Left renal cortex interstitium (tissue), 4 donors: Measurements from ENCODE around the gene SLC29A1. TPM values are rescaled to one million over a fixed set of nuclear protein-coding genes. Genes with fewer than 3 reads are reported as not detected.
"Not testable (repeated sequence)": the region's sequence is repeated elsewhere in the genome, so short reads cannot be mapped to it uniquely, and the experiment has no call there.

Source experiments
- DNase-seq, 4 donors: peaks; one replicate each; pipeline ENCODE4 v3.0.0-alpha.2; 2013; ENCODE audit warnings: low read depth in 4 of 4, low spot score in 2 of 4, missing footprints in 1 of 4
- polyA plus RNA-seq, 4 donors: library from polyadenylated mRNA; unstranded; fragments of 120-200 nt; gene quantifications; one replicate each; pipeline ENCODE4 v1.2.1, GENCODE V29; 2013; ENCODE audit not compliant: insufficient read length in 4 of 4

The SLC29A1 gene
- polyA plus RNA-seq: 10 to 100 TPM; 34.1 to 37.4 (median 35.7) TPM

DNA sequence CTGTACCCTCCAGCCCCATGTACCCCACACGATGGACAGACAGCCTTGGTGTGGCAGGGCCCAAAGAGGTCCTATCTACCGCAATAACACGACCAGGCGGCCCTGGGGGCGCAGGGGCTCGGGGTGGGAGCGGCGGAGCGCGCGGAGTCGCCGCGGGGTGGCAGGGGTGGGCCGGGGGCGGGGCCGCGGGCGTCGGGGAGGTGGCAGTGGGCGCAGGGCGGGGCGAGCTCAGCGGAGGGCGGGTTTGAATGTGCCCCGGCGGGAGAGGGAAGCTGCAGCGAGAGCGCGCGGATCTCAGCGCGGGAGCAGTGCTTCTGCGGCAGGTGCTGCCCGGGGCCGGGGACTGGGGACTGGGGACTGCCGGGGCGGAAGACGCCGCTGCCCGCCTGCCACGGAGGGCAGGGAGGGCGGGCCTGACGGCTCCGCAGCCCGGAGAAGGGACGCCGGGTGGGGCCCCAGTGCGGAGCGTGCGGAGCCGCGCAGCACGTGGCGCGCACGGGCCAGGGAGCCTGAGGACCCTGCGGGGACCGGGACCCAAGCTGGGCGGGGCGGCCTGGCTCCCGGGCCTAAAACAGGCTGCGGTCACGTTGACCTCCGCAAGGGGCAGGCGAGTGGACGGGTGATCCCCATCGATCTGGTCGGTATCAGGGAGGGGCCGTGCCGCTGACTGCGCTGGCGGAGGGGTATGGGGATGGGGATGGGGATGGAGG is at the start of gene SLC29A1:
Gene SLC29A1, plus strand, starts transcription at position 277 of the 710 bp plus-strand sequence. CDS start 3,719 bp downstream, outside the sequence.
- no peak for DNase-seq

DNA sequence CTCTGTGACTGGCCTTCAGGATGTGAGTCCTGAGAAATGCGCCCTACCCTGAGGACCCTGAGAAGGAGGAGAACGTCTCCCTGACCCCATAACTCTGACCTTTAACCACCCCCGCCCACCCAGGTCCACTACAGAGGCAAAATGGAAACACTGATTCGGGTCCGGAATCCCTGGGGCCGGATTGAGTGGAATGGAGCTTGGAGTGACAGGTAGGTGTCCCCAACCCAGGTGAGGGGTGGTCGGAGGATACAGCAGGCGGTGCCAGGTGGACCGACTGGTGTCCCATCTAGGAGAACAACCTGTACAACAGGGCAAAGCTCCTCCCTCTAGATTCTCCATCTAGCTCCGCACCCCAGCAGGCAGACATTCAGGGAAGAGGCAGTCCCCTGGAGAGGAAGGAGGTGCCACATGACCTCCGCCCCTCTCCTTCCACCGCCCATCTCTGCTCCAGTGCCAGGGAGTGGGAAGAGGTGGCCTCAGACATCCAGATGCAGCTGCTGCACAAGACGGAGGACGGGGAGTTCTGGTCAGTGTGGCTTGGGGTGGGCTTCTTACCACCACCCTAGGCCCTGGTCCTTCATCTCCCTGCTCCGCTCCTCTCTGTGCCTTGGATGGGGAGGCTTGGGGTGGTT is 47.1 kb upstream of the SLC29A1 start:
- DNase-seq: no peak

DNA sequence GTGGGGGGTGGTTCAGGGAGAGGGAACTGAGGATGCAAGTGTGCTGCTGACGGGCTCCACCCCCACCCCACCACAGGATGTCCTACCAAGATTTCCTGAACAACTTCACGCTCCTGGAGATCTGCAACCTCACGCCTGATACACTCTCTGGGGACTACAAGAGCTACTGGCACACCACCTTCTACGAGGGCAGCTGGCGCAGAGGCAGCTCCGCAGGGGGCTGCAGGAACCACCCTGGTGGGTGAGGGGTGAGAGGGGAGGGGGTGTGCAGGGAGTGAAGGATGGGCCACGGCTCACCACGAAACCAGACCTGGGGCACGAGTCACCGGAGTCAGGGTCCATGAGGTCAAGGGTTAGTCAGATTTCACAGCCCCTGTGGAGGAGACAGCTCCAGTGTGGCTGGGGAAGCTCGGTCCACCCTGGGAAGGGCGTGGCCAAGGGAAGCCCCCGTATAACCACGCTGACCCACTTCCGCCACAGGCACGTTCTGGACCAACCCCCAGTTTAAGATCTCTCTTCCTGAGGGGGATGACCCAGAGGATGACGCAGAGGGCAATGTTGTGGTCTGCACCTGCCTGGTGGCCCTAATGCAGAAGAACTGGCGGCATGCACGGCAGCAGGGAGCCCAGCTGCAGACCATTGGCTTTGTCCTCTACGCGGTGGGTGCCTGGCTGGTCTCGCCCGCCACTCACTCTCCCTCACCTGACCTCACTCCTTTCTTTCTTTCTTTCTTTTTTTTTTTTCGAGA is 46.5 kb upstream of the SLC29A1 start:
- no peak for DNase-seq

DNA sequence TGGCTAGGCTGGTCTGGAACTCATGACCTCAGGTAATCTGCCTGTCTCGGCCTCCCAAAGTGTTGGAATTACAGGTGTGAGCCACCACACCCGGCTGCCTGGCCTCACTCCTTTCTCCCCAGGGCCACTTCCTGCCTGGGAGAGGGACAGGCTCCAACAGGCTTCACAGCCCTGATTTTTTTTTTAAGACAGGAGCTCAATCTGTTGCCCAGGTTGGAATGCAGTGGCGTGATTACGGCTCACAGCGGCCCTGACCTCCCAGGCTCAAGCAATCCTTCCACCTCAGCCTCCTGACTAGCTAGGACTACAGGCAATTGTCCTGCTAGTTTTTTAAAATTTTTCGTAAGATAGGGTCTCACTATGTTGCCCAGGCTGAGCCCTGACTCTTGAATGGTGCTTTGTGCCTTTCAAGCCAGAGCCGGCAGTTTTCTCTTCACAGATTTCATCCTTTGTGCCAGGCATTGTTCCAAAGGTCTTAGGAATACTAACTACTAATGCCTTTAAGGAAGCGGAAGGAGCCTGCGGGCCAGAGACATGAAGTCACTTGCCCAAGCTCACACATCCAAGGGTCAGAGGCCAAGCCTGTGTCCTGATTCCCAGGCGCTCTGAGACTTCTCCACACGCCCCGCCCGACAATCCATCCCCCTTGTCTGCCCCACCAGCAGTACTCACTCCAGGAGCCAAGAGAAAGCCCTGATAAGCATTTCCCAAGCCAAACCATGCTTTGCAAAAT is 45.5 kb upstream of the SLC29A1 start:
- no peak for DNase-seq

DNA sequence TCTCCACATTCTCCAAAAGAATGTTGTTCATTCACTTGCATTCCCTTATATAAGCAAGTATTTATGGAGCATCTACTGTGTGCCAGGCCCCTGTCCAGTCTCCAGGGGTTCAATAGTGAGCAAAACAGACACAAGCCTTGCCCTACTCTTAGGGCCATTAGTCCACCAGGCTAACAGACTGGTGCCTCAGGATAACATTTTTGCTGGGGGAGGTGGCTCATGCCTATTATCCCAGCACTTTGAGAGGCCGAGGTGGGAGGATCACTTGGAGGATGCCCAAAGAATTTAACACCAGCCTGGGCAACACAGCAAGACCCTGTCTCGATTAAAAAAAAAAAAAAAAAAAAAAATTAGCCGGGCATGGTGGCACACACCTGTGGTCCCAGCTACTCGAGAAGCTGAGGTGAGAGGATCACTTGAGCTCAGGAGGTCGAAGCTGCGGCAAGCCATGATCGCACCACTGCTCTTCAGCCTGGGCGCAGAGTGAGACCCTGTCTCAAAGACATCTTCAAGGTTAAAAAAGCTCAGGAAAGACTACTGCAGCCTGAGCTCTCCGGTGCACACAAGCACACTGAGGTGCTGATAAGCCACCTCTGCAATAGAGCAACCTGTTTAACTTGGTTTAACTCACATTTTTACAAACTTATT is 44.8 kb upstream of the SLC29A1 start:
- no peak for DNase-seq

DNA sequence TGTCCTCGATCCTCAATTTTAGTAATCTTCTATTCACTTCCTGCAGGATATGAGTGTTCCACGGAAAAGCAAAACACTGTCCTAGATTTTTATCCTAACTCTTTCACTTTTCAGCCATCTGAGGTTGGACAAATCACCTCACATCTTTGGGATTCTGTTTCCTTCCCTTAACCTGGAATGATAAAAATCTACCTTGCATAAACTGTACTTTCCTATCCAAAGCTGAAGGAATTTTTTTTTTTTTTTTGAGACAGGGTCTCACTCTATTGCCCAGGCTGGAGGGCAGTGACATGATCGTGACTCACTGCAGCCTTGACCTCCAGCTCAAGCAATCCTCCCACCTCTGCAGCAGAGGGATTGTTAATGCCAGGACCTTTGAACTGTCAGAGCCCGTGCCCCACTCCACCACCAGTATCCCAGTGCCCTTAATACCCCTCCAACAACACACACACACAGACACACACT is 44.3 kb upstream of the SLC29A1 start:
- DNase-seq: no peak

DNA sequence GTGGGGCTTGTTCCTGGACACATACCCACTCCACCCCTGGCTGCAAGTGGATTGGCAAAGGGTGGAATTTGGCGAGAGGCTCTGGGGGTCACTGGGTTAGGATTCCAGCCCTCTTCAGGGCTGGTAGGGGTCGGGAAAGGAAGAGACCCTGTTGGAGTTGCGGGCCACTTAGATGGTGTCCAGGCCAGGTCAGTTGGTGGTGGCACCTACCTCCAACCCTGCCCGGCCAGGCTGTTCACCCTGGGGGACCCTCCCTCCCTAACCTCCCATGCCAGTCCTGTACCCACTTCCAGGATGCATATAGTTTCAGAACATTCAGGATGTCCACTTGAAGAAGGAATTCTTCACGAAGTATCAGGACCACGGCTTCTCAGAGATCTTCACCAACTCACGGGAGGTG is 43.7 kb upstream of the SLC29A1 start:
- no peak for DNase-seq

DNA sequence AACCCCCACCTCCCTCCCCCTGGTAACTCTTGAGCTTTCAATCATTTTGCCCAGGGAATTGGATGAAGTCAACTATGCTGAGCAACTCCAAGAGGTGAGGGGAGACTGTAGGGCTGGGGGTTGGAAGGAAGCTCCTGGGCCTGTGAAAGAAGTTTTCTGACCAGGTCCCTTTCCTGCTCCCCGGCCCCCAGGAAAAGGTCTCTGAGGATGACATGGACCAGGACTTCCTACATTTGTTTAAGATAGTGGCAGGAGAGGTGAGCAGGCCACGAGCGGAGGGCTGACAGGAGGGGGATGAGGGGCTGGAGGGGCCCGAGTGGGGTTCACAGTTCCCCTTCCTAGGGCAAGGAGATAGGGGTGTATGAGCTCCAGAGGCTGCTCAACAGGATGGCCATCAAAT is 43.0 kb upstream of the SLC29A1 start:
- DNase-seq: no peak

DNA sequence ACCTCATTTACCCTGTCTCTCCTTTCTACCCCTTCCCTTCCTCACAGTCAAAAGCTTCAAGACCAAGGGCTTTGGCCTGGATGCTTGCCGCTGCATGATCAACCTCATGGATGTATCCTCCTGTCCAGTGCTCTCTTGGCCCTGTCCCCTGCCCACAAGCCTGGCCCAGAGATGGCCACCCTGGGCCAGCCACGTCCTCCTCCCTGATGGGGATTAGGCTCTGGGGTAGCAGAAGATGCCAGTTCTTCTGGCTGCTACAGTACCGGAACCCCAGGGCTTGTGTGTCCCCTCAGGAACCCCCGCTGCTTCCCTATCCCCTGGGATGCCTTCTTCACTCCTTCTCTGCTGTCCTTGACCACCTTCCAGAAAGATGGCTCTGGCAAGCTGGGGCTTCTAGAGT is 42.5 kb upstream of the SLC29A1 start:
- DNase-seq: no peak

DNA sequence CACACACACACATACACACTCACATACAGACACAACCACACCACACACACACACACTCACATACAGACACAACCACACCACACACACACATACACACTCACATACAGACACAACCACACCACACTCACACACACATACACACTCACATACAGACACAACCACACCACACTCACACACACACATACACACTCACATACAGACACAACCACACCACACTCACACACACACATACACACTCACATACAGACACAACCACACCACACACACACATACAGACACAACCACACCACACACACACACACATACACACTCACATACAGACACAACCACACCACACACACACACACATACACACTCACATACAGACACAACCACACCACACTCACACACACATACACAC is 41.6 kb upstream of the SLC29A1 start:
- not testable (repeated sequence) for DNase-seq

DNA sequence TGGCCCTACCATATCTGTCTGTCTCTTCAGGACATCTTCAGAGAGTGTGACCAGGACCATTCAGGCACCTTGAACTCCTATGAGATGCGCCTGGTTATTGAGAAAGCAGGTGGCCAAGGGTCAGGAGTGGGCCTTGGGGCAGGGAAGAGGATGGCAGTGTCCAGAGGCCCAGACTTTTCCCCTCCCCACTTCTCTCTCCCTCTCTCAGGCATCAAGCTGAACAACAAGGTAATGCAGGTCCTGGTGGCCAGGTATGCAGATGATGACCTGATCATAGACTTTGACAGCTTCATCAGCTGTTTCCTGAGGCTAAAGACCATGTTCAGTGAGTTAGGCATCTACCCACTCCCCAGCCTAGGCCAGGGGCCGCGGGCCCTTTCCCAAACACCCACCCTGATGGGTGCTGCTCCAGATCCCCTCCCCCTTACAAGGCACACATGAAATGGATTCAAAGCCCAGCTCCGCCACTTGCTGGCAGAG is 40.4 kb upstream of the SLC29A1 start:
- DNase-seq: no peak

DNA sequence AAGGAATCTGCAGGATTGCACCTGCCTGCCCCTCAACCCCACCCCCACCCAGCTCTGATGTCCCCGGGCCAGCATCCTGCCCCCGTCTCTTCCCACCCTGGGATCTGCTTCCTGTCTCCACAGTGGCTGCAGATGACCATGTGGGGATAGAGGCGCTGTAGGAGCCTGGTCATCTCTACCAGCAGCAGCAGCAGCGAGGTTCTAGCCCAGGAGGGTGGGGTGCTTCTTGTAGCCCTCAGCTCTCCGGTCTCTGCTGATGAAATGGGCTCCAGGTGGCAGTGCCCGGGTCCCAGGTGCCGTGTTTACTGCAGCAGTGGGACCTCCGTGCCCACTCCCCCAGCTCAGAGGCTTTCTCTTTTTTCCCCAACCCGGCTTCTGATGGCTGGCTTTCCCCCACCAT is 39.6 kb upstream of the SLC29A1 start:
- DNase-seq: no peak

DNA sequence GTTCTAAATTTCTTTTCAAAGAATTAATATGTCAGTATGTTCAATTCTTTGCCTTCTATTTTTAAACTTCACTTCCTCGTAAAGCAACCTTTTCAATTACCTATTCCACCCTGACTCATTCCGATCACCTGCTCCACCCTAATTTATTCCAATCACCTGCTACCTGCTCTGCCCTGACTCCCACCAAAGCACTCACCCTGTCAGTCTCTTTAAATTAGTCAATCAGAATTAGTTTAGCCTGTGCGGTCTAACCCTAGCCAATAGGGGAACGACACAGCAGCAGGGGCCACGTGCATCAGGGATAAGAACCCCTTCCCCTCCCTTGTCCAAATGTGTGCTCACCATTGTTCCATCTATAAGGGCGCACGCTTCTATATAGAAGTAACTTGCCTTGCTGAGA is 38.0 kb upstream of the SLC29A1 start:
- DNase-seq: not testable (repeated sequence)

DNA sequence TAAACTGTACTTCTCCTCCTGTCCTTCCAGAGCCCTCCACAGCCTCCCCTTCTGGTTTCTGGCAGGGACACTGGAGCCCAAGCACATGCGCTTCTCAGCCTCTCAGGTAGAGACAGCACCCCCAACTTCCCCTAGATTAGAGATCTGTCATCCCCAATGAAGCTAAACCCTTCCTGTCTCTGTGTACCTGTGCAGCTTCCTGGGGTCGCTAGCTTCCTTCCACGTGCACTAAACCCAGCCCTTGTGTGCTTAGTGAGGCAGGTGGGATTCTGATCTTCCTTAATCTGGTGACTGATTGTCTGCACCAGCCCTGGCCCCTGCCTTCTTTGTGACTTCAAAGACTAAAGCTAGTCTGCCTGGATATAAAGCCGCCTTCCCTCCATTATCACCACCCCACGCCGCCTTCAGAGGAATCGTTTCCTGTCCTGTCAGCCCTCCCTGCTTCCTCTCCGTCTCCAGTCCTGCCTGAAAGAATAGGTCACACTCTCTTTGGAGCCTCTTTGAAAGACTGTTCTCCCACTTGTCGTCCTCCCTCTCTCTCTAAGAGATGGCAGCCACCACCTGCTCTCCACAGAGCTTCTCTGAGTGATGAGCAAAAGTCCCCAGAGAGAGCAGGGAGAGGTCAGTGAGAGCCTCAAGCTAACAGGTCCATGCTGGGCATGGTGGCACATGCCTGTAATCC is 37.3 kb upstream of the SLC29A1 start:
- DNase-seq: no peak

DNA sequence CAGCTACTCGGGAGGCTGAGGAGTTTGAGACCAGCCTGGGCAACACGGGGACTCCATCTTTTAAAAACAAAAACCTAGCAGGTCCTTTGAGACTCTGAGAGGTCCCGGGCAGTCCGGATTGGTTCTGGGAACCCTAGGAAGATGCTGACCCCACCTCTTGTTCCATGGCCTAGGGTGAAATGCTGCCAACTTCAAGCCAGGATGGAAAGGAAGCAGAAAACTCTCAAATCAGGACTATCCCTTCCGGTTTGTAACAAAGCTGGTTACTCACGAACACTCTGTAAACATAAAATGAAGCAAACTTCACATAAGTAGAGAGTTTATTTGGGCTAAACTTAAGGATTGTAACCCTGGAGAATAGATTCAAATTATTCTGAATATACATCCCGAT is 36.8 kb upstream of the SLC29A1 start:
- DNase-seq: no peak

DNA sequence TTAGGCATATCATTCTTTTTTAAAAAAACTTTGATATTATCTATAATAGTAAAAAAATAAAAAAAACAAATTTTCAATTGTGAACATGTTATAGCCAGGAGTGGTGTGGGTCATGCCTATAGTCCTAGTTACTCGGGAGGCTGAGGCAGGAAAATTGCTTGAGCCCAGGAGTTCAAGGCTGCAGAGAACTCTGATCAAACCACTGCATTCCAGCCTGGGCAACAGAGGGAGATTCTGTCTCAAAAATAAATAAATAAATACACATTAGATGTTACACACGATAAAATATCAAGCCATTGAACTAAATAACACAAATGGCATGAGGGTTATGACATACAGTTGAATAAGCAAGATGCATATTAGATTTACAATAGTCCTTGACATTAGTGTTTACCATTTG is 34.6 kb upstream of the SLC29A1 start:
- DNase-seq: no peak

DNA sequence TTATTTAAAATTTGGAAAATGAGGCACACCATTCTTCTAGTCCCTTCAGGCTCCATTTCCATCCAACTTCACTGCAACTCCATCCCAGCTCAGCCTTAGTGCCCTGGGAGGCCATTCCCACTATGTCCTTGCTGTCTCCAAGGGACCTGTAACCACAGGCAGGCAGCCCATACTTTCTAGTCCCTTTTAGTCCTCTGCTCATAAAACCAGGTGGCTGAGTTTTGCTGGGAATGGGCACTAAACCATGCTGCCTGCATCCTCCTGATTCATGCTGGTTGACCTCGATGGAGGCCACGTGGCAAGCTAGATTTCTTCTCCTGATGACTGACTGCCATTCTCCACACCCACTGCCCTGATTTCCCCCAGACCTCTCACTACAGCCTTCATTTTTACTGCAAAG is 34.1 kb upstream of the SLC29A1 start:
- DNase-seq: no peak

DNA sequence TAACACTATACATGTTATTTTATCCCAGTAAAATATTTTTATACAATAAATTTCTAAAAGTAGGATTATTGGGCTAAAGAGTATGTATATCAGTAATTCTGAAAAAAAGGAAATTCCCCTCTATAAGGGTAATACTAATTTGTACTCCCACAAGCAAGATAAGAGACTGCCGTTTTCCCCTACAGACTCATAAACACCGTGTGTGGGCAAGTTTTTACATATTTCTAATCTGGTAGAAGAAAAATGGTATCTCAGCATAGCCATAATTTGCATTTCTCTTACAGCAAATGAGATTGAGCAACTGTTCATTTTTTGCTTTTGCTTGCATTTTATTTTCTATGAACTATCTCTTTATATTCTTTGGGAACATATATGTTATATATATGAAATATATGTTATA is 32.7 kb upstream of the SLC29A1 start:
- no peak for DNase-seq

DNA sequence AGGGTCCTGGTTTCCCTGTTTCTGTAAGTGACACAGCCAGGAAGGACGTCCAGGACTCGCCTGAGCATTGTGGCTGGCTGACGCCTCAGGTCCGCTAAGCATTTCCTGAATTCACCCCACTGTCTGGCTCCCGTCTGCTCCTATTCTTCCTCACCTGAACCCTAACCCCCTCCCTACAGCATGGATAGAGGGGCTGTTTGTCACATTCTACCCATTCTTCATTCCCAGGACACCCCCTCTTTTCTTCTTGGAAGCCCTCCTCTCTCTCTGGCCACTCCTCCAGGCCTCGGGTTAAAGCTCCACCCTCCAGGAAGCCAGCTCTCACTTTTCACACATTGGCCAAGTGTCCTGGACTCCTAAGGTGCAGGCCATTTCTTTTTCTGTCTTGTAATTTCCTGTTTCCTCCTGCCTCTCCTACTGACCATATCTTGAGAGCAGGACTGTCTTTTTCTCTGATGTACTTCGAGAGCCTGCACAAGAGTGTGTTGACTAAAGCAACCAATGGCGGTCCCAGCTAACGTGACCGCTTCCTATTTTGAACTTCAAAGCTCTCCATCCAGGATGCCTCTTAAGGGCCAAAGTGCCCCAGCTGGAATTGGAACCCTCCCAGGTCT is 30.9 kb upstream of the SLC29A1 start:
- DNase-seq: no peak
